WTC11 (cell line): ENCODE measurements around the gene CSH2.

ENCODE experiments used
- ARID4B ChIP-seq: sonication (generic); formaldehyde crosslinking; IDR thresholded peaks from 2 replicates; pipeline ENCODE4 v1.8.0; 2023; ENCODE audit warnings: missing genetic modification reagents, mild to moderate bottlenecking, borderline replicate concordance
- CBFB ChIP-seq: sonication (generic); formaldehyde crosslinking; IDR thresholded peaks from 2 replicates; pipeline ENCODE4 v1.8.1; 2022; ENCODE audit warnings: mild to moderate bottlenecking, low read depth, missing genetic modification reagents
- CTCF ChIP-seq: fragments of 200-600 bp; IDR thresholded peaks from 2 replicates; pipeline ENCODE4 v1.8.0; 2022; ENCODE audit warnings: antibody characterized with exemption
- E2F1 ChIP-seq: sonication (generic); formaldehyde crosslinking; IDR thresholded peaks from 2 replicates; pipeline ENCODE4 v1.8.0; 2022; ENCODE audit warnings: mild to moderate bottlenecking, missing genetic modification reagents
- NFYB ChIP-seq: sonication (generic); formaldehyde crosslinking; conservative IDR thresholded peaks from 2 replicates; pipeline ENCODE4 v1.8.0; 2022; ENCODE audit warnings: low read depth, missing genetic modification reagents
- TEAD1 ChIP-seq: sonication (generic); formaldehyde crosslinking; IDR thresholded peaks from 2 replicates; pipeline ENCODE4 v1.8.0; 2022; ENCODE audit warnings: mild to moderate bottlenecking, missing genetic modification reagents
- TP53 ChIP-seq: sonication (generic); formaldehyde crosslinking; IDR thresholded peaks from 2 replicates; pipeline ENCODE4 v1.8.1; 2023; ENCODE audit warnings: mild to moderate bottlenecking, missing genetic modification reagents
- ZNF423 ChIP-seq: fragments of 250-450 bp; sonication (Bioruptor Pico); IDR thresholded peaks from 2 replicates; pipeline ENCODE4 v2.1.2; 2022; ENCODE audit warnings: mild to moderate bottlenecking, moderate library complexity

- TF ChIP-seq CTCF = no peak
- no peak for TF ChIP-seq ZNF423
- TF ChIP-seq TEAD1 (CRISPR knock-in tag) = peak; percentile 86; the same call in 1 of the 2 replicates
- TF ChIP-seq NFYB (CRISPR knock-in tag) = peak; percentile 33; the same call in 1 of the 2 replicates
- TF ChIP-seq CBFB = no peak
- TF ChIP-seq ARID4B = peak; percentile 79; the same call in 1 of the 2 replicates
- no peak for TF ChIP-seq E2F1 (CRISPR knock-in tag)
- TF ChIP-seq TP53 (CRISPR knock-in tag) = peak; percentile 92; the same call in 1 of the 2 replicates
Measured at GRCh38 chr17:63842540-63843386, 30.7 kb downstream of the CSH2 start, which contains the start of gene SMARCD2.
